Fibroblast of lung (primary cell): ENCODE data around the gene PGP.

Source experiments
- CTCF ChIP-seq, 2 donors: IDR thresholded peaks in 1 of 2; conservative IDR thresholded peaks in 1 of 2; 1 replicate in 1 of 2; 2 replicates in 1 of 2; pipeline ENCODE4 v1.5.1; 2011 to 2012; ENCODE audit warnings: low read length in 2 of 2, control low read depth in 1 of 2, inconsistent platforms in 1 of 2, low read depth in 1 of 2, mild to moderate bottlenecking in 1 of 2
- EZH2 ChIP-seq: IDR thresholded peaks from 2 replicates; pipeline ENCODE4 v1.5.1; 2012; ENCODE audit warnings: low read length, control low read depth, mild to moderate bottlenecking; ENCODE audit errors: missing control alignments

- TF ChIP-seq CTCF (conservative IDR thresholded peaks at IDR 0.05 in 1 of 2, IDR thresholded peaks at IDR 0.05 in 1 of 2; ENCODE audit: low read depth in 1 of 2, low read length in 2 of 2): no peak
- peak; percentile 92 for TF ChIP-seq EZH2
Measured at GRCh38 chr16:2195322-2196161, 19.1 kb downstream of the PGP start.
